Astrocyte of the spinal cord (primary cell): Measurements from ENCODE around the gene RIC3.

Experiments used
- DNase-seq: peaks from one replicate; pipeline ENCODE4 v3.0.0; 2011; ENCODE audit warnings: low read depth, low spot score
- H3K4me3 ChIP-seq: 2 replicates; pipeline ENCODE4 v1.5.1; 2011; ENCODE audit warnings: low read depth, mild to moderate bottlenecking, low read length, moderate library complexity
- CTCF ChIP-seq: IDR thresholded peaks from 2 replicates; pipeline ENCODE4 v1.5.1; 2012; ENCODE audit warnings: low read depth, mild to moderate bottlenecking, low read length, inconsistent platforms
- in situ Hi-C: cut with HindIII; loops from 2 replicates; pipeline ENCODE4 v1.10.0; 2017; ENCODE audit warnings: low sequenced_read_pairs

The RIC3 gene

GRCh38 chr11:8063324-8063723 lies 105.5 kb downstream of the RIC3 start:
- in situ Hi-C loops: no loop called here
- no peak for DNase-seq
- no peak for TF ChIP-seq CTCF
- H3K4me3 ChIP-seq: no peak overlapping the region

- in situ Hi-C loops: no loop called here
- no peak for TF ChIP-seq CTCF
- DNase-seq: no peak
- no peak overlapping the region for H3K4me3 ChIP-seq
These were observed 106.0 kb downstream of the RIC3 start for GRCh38 chr11:8062781-8063257.

GRCh38 chr11:8061555-8062428 lies 107.0 kb downstream of the RIC3 start:
- no peak for TF ChIP-seq CTCF
- no peak for DNase-seq
- H3K4me3 ChIP-seq: no peak overlapping the region
- in situ Hi-C loops: no loop called here

- in situ Hi-C loops: no loop called here
- no peak overlapping the region for H3K4me3 ChIP-seq
- DNase-seq: peak; percentile 43
- no peak for TF ChIP-seq CTCF
These were observed 107.8 kb downstream of the RIC3 start for GRCh38 chr11:8060801-8061554.

- DNase-seq: no peak
- in situ Hi-C loops: no loop called here
- TF ChIP-seq CTCF: no peak
These were observed 108.6 kb downstream of the RIC3 start for GRCh38 chr11:8060146-8060719.

GRCh38 chr11:8059571-8060011 lies 109.2 kb downstream of the RIC3 start:
- TF ChIP-seq CTCF: no peak
- in situ Hi-C loops: no loop called here
- no peak for DNase-seq
- no peak overlapping the region for H3K4me3 ChIP-seq

More at GRCh38 chr11:8060146-8060719, 108.6 kb downstream of the RIC3 start:
- no peak overlapping the region for H3K4me3 ChIP-seq
